GM23338 (cell line): ENCODE results near the gene UBL3. TPM values are rescaled to one million over a fixed set of nuclear protein-coding genes. Genes with fewer than 3 reads are reported as not detected.
A peak's percentile ranks its signal among the peaks of the same experiment; 100 is the strongest.

ENCODE experiments used
- ATAC-seq: fragments of 200-7000 bp; cut with Tn5 transposase; 3 replicates; pipeline ENCODE4 v1.9.1; 2020
- DNase-seq: peaks from one replicate; pipeline ENCODE4 v3.0.0-alpha.2; 2015; ENCODE audit warnings: low spot score
- H2AFZ ChIP-seq: fragments of 200-600 bp; sonication (generic); 2 replicates; pipeline ENCODE4 v1.8.0; 2016; ENCODE audit warnings: antibody characterized with exemption, mild to moderate bottlenecking, moderate library complexity
- H3F3A ChIP-seq: fragments of 200-600 bp; sonication (generic); replicated peaks from 2 replicates; pipeline ENCODE4 v1.8.0; 2017; ENCODE audit warnings: antibody characterized with exemption, mixed run types, low read depth
- H3K27ac ChIP-seq: fragments of 200-600 bp; sonication (generic); 2 replicates; pipeline ENCODE4 v1.6.1; 2016; ENCODE audit warnings: low read depth
- H3K27me3 ChIP-seq: fragments of 200-600 bp; sonication (generic); 2 replicates; pipeline ENCODE4 v1.8.0; 2016; ENCODE audit warnings: mild to moderate bottlenecking, mixed run types, moderate library complexity; ENCODE audit not compliant: insufficient read depth
- H3K36me3 ChIP-seq: fragments of 200-600 bp; sonication (generic); 2 replicates; pipeline ENCODE4 v1.8.0; 2016; ENCODE audit warnings: mild to moderate bottlenecking; ENCODE audit not compliant: insufficient read depth
- H3K4me1 ChIP-seq: fragments of 200-600 bp; sonication (generic); 2 replicates; pipeline ENCODE4 v1.8.0; 2016; ENCODE audit warnings: mild to moderate bottlenecking, moderate library complexity; ENCODE audit not compliant: insufficient read depth
- H3K4me2 ChIP-seq: fragments of 200-600 bp; sonication (generic); 2 replicates; pipeline ENCODE4 v1.7.1; 2017; ENCODE audit warnings: mixed run types
- H3K4me3 ChIP-seq: fragments of 200-600 bp; sonication (generic); 2 replicates; pipeline ENCODE4 v1.6.1; 2016; ENCODE audit warnings: mixed run types
- H3K79me2 ChIP-seq: fragments of 200-600 bp; sonication (generic); replicated peaks from 2 replicates; pipeline ENCODE4 v1.8.0; 2017; ENCODE audit warnings: mild to moderate bottlenecking; ENCODE audit not compliant: insufficient read depth
- H3K9me2 ChIP-seq: fragments of 200-600 bp; sonication (generic); 2 replicates; pipeline ENCODE4 v1.8.0; 2017; ENCODE audit not compliant: insufficient read depth
- H4K20me1 ChIP-seq: fragments of 200-600 bp; sonication (generic); replicated peaks from 2 replicates; pipeline ENCODE4 v1.8.0; 2017; ENCODE audit warnings: mild to moderate bottlenecking; ENCODE audit not compliant: insufficient read depth
- H3K27ac Mint-ChIP-seq: 2 replicates; pipeline ENCODE4 v1.8.0; 2020; ENCODE audit warnings: inconsistent platforms, mild to moderate bottlenecking, moderate library complexity, mixed read lengths
- H3K27me3 Mint-ChIP-seq: 3 replicates; pipeline ENCODE4 v1.8.0; 2022; ENCODE audit warnings: low read depth, mild to moderate bottlenecking, moderate library complexity, mixed read lengths, inconsistent platforms; ENCODE audit not compliant: insufficient read depth, poor library complexity
- H3K36me3 Mint-ChIP-seq: 3 replicates; pipeline ENCODE4 v1.8.0; 2021; ENCODE audit warnings: low read depth, mild to moderate bottlenecking, inconsistent platforms, moderate library complexity, mixed read lengths
- H3K4me1 Mint-ChIP-seq: 3 replicates; pipeline ENCODE4 v1.8.0; 2020; ENCODE audit warnings: mild to moderate bottlenecking, inconsistent platforms, mixed read lengths
- H3K4me3 Mint-ChIP-seq: 3 replicates; pipeline ENCODE4 v1.8.0; 2021; ENCODE audit warnings: moderate library complexity, mild to moderate bottlenecking, inconsistent platforms, mixed read lengths
- H3K9me3 Mint-ChIP-seq: 3 replicates; pipeline ENCODE4 v1.8.0; 2020; ENCODE audit warnings: moderate library complexity, mild to moderate bottlenecking, inconsistent platforms, mixed read lengths
- CREB1 ChIP-seq: fragments of 250-450 bp; sonication (Bioruptor Pico); IDR thresholded peaks from 2 replicates; pipeline ENCODE4 v1.5.0; 2020; ENCODE audit warnings: low read depth, mild to moderate bottlenecking, moderate library complexity
- ETS1 ChIP-seq: IDR thresholded peaks from 2 replicates; pipeline ENCODE4 v1.6.1; 2016; ENCODE audit warnings: antibody characterized with exemption
- EZH2phosphoT487 ChIP-seq: fragments of 200-600 bp; sonication (generic); IDR thresholded peaks from one replicate; pipeline ENCODE4 v1.8.1; 2018; ENCODE audit warnings: antibody characterized with exemption; ENCODE audit not compliant: unreplicated experiment
- NANOG ChIP-seq: IDR thresholded peaks from 2 replicates; pipeline ENCODE4 v1.6.1; 2016; ENCODE audit warnings: antibody characterized with exemption, borderline replicate concordance
- POLR2AphosphoS5 ChIP-seq: IDR thresholded peaks from 2 replicates; pipeline ENCODE4 v1.6.1; 2016; ENCODE audit warnings: antibody characterized with exemption, low read depth
- REST ChIP-seq: IDR thresholded peaks from one replicate; pipeline ENCODE4 v1.6.1; 2018; ENCODE audit warnings: antibody characterized with exemption; ENCODE audit not compliant: unreplicated experiment
- ZNF331 ChIP-seq: fragments of 250-450 bp; sonication (Bioruptor Pico); IDR thresholded peaks from 2 replicates; pipeline ENCODE4 v1.5.0; 2020; ENCODE audit warnings: low read depth, mild to moderate bottlenecking, moderate library complexity
- polyA plus RNA-seq: library from polyadenylated mRNA; unstranded; fragments of >200 nt; fragmentation: Nextera tagmentation; extraction: Ambion mirVana; gene quantifications from 2 replicates; pipeline ENCODE4 v1.2.1, GENCODE V29; 2016
- total RNA-seq: library from RNA; depleted of rRNA; stranded (reverse); fragments of >200 nt; shearing (Covaris generic); gene quantifications from 2 replicates; pipeline ENCODE4 v1.2.3, GENCODE V29; 2014
- TF ChIP-seq, protein P1 (sequence below): fragments of 250-450 bp; sonication (Bioruptor Pico); IDR thresholded peaks from 2 replicates; pipeline ENCODE4 v1.5.0; 2020; ENCODE audit warnings: mild to moderate bottlenecking, moderate library complexity

Gene UBL3
- total and polyA plus RNA-seq, 2 experiments from 2014 or later, result 9.7 to 21.1 TPM

DNA sequence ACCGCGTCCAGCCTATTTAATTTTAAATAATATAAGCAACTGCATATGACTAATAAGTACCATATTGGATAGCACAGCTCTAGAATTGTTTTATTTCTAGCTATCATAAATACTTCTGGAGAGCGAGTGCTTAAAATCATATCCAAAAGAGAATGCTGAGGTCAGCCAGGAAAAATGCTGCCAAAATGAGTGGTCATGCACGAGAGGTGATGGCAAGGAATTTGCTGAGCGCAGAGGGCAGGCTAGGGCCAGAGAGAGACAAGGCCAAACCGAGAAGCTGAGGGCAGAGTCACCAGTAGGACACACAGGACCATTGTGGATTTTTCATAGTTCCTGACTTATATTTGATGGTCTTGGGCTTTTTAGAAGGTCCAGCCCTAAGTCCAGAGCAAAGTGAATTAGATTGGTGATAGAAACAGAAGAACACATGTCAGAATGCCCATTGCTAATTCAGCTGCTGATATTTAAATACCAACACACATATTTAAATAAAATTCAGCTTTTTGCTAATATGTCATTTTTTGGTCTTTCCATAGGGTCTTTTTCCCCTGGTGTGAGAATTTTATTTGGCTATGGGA, 33.6 kb upstream of the UBL3 start:
- no peak overlapping the region for H3K4me2 ChIP-seq
- H3K4me1 ChIP-seq, result peaks cover 29% of the 10 kb centered on the region; the same call in 1 of the 2 replicates
- H3K4me1 Mint-ChIP-seq, result peaks cover 49% of the 10 kb centered on the region
- ATAC-seq, result peak; percentile 11; the same call in 1 of the 3 replicates
- no peaks in the 10 kb centered on the region for H3K79me2 ChIP-seq
- DNase-seq, result no peak
- no peaks in the 10 kb centered on the region for H3K36me3 Mint-ChIP-seq
- no peak overlapping the region for H3K4me3 ChIP-seq
- H3K36me3 ChIP-seq, result no peaks in the 10 kb centered on the region
- peaks cover 6% of the 10 kb centered on the region for H3K27me3 Mint-ChIP-seq
- no peaks in the 10 kb centered on the region for H4K20me1 ChIP-seq
- H3K9me2 ChIP-seq, result no peaks in the 10 kb centered on the region
- H3K27ac ChIP-seq, result no peak overlapping the region
- TF ChIP-seq ZNF331 (CRISPR knock-in tag) (no peak), CREB1 (CRISPR knock-in tag) (no peak), POLR2AphosphoS5 (no peak), REST (no peak), ETS1 (no peak), EZH2phosphoT487 (no peak), NANOG (no peak)
- TF ChIP-seq, protein P1, sequence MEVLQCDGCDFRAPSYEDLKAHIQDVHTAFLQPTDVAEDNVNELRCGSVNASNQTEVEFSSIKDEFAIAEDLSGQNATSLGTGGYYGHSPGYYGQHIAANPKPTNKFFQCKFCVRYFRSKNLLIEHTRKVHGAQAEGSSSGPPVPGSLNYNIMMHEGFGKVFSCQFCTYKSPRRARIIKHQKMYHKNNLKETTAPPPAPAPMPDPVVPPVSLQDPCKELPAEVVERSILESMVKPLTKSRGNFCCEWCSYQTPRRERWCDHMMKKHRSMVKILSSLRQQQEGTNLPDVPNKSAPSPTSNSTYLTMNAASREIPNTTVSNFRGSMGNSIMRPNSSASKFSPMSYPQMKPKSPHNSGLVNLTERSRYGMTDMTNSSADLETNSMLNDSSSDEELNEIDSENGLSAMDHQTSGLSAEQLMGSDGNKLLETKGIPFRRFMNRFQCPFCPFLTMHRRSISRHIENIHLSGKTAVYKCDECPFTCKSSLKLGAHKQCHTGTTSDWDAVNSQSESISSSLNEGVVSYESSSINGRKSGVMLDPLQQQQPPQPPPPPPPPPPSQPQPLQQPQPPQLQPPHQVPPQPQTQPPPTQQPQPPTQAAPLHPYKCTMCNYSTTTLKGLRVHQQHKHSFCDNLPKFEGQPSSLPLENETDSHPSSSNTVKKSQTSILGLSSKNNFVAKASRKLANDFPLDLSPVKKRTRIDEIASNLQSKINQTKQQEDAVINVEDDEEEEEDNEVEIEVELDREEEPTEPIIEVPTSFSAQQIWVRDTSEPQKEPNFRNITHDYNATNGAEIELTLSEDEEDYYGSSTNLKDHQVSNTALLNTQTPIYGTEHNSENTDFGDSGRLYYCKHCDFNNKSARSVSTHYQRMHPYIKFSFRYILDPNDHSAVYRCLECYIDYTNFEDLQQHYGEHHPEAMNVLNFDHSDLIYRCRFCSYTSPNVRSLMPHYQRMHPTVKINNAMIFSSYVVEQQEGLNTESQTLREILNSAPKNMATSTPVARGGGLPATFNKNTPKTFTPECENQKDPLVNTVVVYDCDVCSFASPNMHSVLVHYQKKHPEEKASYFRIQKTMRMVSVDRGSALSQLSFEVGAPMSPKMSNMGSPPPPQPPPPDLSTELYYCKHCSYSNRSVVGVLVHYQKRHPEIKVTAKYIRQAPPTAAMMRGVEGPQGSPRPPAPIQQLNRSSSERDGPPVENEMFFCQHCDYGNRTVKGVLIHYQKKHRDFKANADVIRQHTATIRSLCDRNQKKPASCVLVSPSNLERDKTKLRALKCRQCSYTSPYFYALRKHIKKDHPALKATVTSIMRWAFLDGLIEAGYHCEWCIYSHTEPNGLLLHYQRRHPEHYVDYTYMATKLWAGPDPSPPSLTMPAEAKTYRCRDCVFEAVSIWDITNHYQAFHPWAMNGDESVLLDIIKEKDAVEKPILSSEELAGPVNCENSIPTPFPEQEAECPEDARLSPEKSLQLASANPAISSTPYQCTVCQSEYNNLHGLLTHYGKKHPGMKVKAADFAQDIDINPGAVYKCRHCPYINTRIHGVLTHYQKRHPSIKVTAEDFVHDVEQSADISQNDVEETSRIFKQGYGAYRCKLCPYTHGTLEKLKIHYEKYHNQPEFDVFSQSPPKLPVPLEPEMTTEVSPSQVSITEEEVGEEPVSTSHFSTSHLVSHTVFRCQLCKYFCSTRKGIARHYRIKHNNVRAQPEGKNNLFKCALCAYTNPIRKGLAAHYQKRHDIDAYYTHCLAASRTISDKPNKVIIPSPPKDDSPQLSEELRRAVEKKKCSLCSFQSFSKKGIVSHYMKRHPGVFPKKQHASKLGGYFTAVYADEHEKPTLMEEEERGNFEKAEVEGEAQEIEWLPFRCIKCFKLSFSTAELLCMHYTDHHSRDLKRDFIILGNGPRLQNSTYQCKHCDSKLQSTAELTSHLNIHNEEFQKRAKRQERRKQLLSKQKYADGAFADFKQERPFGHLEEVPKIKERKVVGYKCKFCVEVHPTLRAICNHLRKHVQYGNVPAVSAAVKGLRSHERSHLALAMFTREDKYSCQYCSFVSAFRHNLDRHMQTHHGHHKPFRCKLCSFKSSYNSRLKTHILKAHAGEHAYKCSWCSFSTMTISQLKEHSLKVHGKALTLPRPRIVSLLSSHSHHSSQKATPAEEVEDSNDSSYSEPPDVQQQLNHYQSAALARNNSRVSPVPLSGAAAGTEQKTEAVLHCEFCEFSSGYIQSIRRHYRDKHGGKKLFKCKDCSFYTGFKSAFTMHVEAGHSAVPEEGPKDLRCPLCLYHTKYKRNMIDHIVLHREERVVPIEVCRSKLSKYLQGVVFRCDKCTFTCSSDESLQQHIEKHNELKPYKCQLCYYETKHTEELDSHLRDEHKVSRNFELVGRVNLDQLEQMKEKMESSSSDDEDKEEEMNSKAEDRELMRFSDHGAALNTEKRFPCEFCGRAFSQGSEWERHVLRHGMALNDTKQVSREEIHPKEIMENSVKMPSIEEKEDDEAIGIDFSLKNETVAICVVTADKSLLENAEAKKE (CRISPR knock-in tag), result no peak
- no peak overlapping the region for H3K27ac Mint-ChIP-seq
- H3K4me3 Mint-ChIP-seq, result no peak overlapping the region
- no peak overlapping the region for H2AFZ ChIP-seq
- no peaks in the 10 kb centered on the region for H3K27me3 ChIP-seq
- no peaks in the 10 kb centered on the region for H3F3A ChIP-seq
- no peaks in the 10 kb centered on the region for H3K9me3 Mint-ChIP-seq
